ENCODE measurements around the gene SF1. TPM values are rescaled to one million over a fixed set of nuclear protein-coding genes. Genes with fewer than 3 reads are reported as not detected.

SF1 gene
- total RNA-seq = 269 TPM
- long read RNA-seq, transcript SF1-212 (2 exons, 983 nt) = minor isoform, 10 of 91 reads
- long read RNA-seq, transcript SF1-204 (13 exons, 3,470 nt) = minor isoform, 5 of 91 reads
- long read RNA-seq, transcript SF1-201 (13 exons, 2,850 nt) = major isoform, 24 of 91 reads
- long read RNA-seq, partial matches to known transcripts = 33 of 91 reads
- long read RNA-seq, other reads (novel, unspliced or antisense) = 17 of 91 reads

- ATAC-seq (peak; percentile 96), DNase-seq (peak; percentile 99)
- no peaks in the 10 kb centered on the region for H3K27me3 ChIP-seq (ENCODE audit: low read depth)
- peaks cover 37% of the 10 kb centered on the region for H3K36me3 ChIP-seq
- intact Hi-C loops (cut with DNase I) = no loop called here
- peak within 1 kb of the TSS; percentile 100 for H3K27ac ChIP-seq
- H3K4me1 ChIP-seq = peaks cover 46% of the 10 kb centered on the region
- H3K4me3 ChIP-seq = peak within 1 kb of the TSS; percentile 87
- no peaks in the 10 kb centered on the region for H3K9me3 ChIP-seq
- TF ChIP-seq CTCF (IDR thresholded peaks at IDR 0.05) = no peak
Measured at GRCh38 chr11:64778473-64779298, at the start of gene SF1. TSS of gene SF1 (minus strand) at chr11:64778542. CDS start at chr11:64778392, 150 bp downstream.

- peaks cover 33% of the 10 kb centered on the region for H3K36me3 ChIP-seq
- H3K27me3 ChIP-seq (ENCODE audit: low read depth) = no peaks in the 10 kb centered on the region
- no peaks in the 10 kb centered on the region for H3K4me1 ChIP-seq
- no peaks in the 10 kb centered on the region for H3K9me3 ChIP-seq
- DNase-seq = no peak
- no peak for ATAC-seq
- no peak overlapping the region for H3K4me3 ChIP-seq
- no peak overlapping the region for H3K27ac ChIP-seq
- intact Hi-C loops (cut with DNase I) = no loop called here
- no peak for TF ChIP-seq CTCF (IDR thresholded peaks at IDR 0.05)
Measured at GRCh38 chr11:64827451-64827839, 49.1 kb upstream of the SF1 start.

GRCh38 chr11:64826578-64827450, 48.5 kb upstream of the SF1 start:
- ATAC-seq = no peak
- Histone ChIP-seq H3K4me3 (no peak overlapping the region), H3K36me3 (peaks cover 31% of the 10 kb centered on the region), H3K27me3 (ENCODE audit: low read depth) (no peaks in the 10 kb centered on the region), H3K9me3 (no peaks in the 10 kb centered on the region), H3K27ac (no peak overlapping the region), H3K4me1 (no peaks in the 10 kb centered on the region)
- intact Hi-C loops (cut with DNase I) = no loop called here
- no peak for DNase-seq
- no peak for TF ChIP-seq CTCF (IDR thresholded peaks at IDR 0.05)

GRCh38 chr11:64826062-64826461, 47.7 kb upstream of the SF1 start:
- Histone ChIP-seq H3K36me3 (peaks cover 24% of the 10 kb centered on the region), H3K27me3 (ENCODE audit: low read depth) (no peaks in the 10 kb centered on the region), H3K4me3 (no peak overlapping the region), H3K27ac (no peak overlapping the region), H3K9me3 (no peaks in the 10 kb centered on the region), H3K4me1 (no peaks in the 10 kb centered on the region)
- ATAC-seq (no peak), DNase-seq (no peak)
- TF ChIP-seq CTCF (IDR thresholded peaks at IDR 0.05) = no peak
- intact Hi-C loops (cut with DNase I) = no loop called here

- Histone ChIP-seq H3K27ac (no peak overlapping the region), H3K9me3 (no peaks in the 10 kb centered on the region), H3K36me3 (peaks cover 7% of the 10 kb centered on the region), H3K4me1 (no peaks in the 10 kb centered on the region), H3K27me3 (ENCODE audit: low read depth) (no peaks in the 10 kb centered on the region), H3K4me3 (no peak overlapping the region)
- no peak for TF ChIP-seq CTCF (IDR thresholded peaks at IDR 0.05)
- no peak for ATAC-seq
- no peak for DNase-seq
- intact Hi-C loops (cut with DNase I) = no loop called here
Measured at GRCh38 chr11:64823568-64824119, 45.3 kb upstream of the SF1 start.
